Thymus (tissue), 11 donors: ENCODE results near the gene B4GALT5. TPM values are rescaled to one million over a fixed set of nuclear protein-coding genes. Genes with fewer than 3 reads are reported as not detected.
"Not testable (repeated sequence)": the region's sequence is repeated elsewhere in the genome, so short reads cannot be mapped to it uniquely, and the experiment has no call there.

Experiments used
- DNase-seq, 9 donors: peaks; one replicate each; pipeline ENCODE4 v3.0.0-alpha.2; 2013; ENCODE audit warnings: low spot score in 9 of 9, low read depth in 6 of 9, missing footprints in 1 of 9
- H3K27ac ChIP-seq, 2 donors: one replicate each; pipeline ENCODE4 v1.5.1; 2013; ENCODE audit warnings: control low read depth in 1 of 2, low read depth in 1 of 2, low read length in 1 of 2, mild to moderate bottlenecking in 1 of 2, moderate library complexity in 1 of 2
- H3K27me3 ChIP-seq, 2 donors: one replicate each; pipeline ENCODE4 v1.5.1; 2013; ENCODE audit warnings: low read length in 1 of 2; ENCODE audit not compliant: control insufficient read depth in 2 of 2, insufficient read depth in 1 of 2
- H3K36me3 ChIP-seq, 2 donors: one replicate each; pipeline ENCODE4 v1.5.1; 2013; ENCODE audit warnings: low read length in 1 of 2, mild to moderate bottlenecking in 1 of 2, moderate library complexity in 1 of 2; ENCODE audit not compliant: control insufficient read depth in 2 of 2, insufficient read depth in 2 of 2
- H3K4me1 ChIP-seq, 2 donors: one replicate each; pipeline ENCODE4 v1.5.1; 2013; ENCODE audit warnings: low read length in 2 of 2; ENCODE audit not compliant: control insufficient read depth in 2 of 2, insufficient read depth in 2 of 2
- H3K4me3 ChIP-seq, 2 donors: one replicate each; pipeline ENCODE4 v1.5.1; 2013; ENCODE audit warnings: low read length in 2 of 2, control low read depth in 1 of 2, mild to moderate bottlenecking in 1 of 2
- H3K9me3 ChIP-seq, 2 donors: one replicate each; pipeline ENCODE4 v1.5.1; 2013; ENCODE audit warnings: low read length in 1 of 2, mild to moderate bottlenecking in 1 of 2; ENCODE audit not compliant: control insufficient read depth in 2 of 2, insufficient read depth in 1 of 2
- WGBS: extraction: QIAGEN DNeasy Blood & Tissue Kit; methylation state at CpG from one replicate; pipeline ENCODE4 v1.1.7; 2013; 5-methylcytosine and 5-hydroxymethylcytosine counted together
- polyA plus RNA-seq: library from polyadenylated mRNA; stranded (reverse); fragments of 200-250 nt; gene quantifications from one replicate; pipeline ENCODE4 v1.2.3, GENCODE V29; 2013
- total RNA-seq: library from RNA; stranded (reverse); fragments of 120-200 nt; gene quantifications from one replicate; pipeline ENCODE4 v1.2.4, GENCODE V29; 2013
- donor health status: healthy.

The B4GALT5 gene
- total and polyA plus RNA-seq, 2 donors: 6.8 to 10.9 TPM

DNA sequence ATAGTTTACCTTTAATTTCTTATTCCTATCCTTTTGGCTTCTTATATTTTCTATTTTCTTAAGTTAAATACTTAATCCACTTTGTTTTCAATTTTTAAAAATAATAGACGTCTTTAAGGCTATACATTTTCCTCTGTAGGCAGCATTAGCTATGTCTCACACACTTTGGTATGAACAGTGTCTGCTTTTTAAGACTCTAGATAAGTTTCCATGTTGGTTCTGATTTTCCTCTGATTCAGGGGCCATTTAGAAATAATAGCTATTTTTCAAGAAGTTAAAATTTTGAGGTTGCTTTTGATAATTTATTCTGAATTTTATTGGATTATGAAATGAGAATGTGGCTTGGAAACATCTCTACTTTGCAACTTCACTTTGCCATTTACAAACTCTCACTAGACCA is 91.4 kb downstream of the B4GALT5 start:
- Histone ChIP-seq H3K9me3 (no peaks in the 10 kb centered on the region), H3K4me1 (no peaks in the 10 kb centered on the region), H3K4me3 (no peak overlapping the region), H3K27me3 (no peaks in the 10 kb centered on the region), H3K36me3 (no peaks in the 10 kb centered on the region), H3K27ac (no peak overlapping the region)
- DNase-seq: no peak
- WGBS: 97% methylated on average over 1 of the region's 1 CpG

- Histone ChIP-seq H3K4me3 (no peak overlapping the region), H3K36me3 (no peaks in the 10 kb centered on the region), H3K9me3 (no peaks in the 10 kb centered on the region), H3K4me1 (no peaks in the 10 kb centered on the region), H3K27me3 (no peaks in the 10 kb centered on the region), H3K27ac (no peak overlapping the region)
- 81% methylated on average over 12 of the region's 12 CpGs for WGBS
- DNase-seq: peak in 1 of 9 donors; percentile 14
Observed at GRCh38 chr20:49620364-49621240, 93.1 kb downstream of the B4GALT5 start.

DNA sequence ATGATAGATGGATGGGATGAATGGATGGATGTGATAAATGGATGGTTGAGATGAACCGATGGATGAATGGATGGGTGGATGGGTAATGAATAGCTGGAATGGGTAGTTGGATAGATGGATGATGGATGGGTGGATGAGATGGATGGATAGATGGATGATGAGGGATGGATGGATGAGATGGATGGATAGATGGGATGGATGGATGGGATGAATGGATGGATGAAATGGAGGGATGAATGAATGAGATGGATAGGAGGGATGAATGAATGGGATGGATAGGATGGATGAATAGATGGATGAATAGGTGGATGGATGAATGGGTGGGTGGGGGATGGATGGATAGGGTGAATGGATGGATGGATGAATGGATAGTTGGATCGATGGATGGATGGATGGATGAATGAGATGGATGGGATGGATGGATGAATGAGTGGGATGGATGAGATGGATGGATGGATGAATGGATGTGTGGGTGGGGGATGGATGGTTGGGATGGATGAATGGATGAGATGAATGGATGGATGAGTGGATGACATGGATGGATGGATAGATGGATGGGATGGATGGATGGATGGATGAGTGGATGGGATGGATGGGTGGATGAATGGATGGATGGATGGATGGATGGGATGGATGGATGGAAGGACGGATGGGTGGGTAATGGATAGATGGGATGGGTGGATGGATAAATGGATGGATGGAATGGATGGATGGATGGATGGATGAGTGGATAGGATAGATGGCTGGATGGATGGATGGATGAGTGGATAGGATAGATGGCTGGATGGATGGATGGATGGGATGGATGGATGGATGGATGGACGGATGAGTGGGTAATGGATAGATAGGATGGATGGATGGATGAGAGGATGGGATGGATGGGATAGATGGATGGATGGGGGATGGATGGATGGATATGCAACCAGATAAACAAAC is 94.3 kb downstream of the B4GALT5 start:
- Histone ChIP-seq H3K36me3 (no peaks in the 10 kb centered on the region), H3K9me3 (no peaks in the 10 kb centered on the region), H3K27me3 (no peaks in the 10 kb centered on the region), H3K4me1 (no peaks in the 10 kb centered on the region), H3K27ac (no peak overlapping the region), H3K4me3 (no peak overlapping the region)
- no peak for DNase-seq
- 96% methylated on average over 4 of the region's 4 CpGs for WGBS

DNA sequence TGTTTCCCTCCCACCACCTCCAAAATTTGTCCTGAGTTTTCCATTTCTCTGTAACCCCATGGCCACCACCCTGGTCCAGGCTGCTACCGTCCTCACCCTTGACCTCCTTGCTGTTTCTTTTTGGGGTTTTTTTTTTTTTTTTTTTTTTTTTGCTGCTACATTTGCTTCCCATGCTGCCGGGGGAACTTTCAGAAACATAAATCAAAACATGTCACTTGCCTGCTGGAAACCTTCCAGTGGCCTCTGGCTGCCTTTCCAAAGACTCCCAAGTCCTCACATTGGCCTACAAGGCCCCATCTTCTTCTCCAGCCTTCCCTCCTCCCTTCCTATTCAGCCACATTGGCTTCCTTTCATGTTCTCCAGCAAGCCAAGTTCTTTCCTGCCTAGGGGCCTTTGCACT is 95.4 kb downstream of the B4GALT5 start:
- WGBS: 34% methylated on average over 2 of the region's 2 CpGs
- Histone ChIP-seq H3K9me3 (no peaks in the 10 kb centered on the region), H3K4me1 (no peaks in the 10 kb centered on the region), H3K27me3 (no peaks in the 10 kb centered on the region), H3K36me3 (no peaks in the 10 kb centered on the region), H3K27ac (no peak overlapping the region), H3K4me3 (no peak overlapping the region)
- no peak for DNase-seq

GRCh38 chr20:49617394-49617793 is 96.3 kb downstream of the B4GALT5 start:
- not testable (repeated sequence) for H3K36me3 ChIP-seq, DNase-seq, H3K4me1 ChIP-seq, H3K9me3 ChIP-seq, H3K27me3 ChIP-seq, H3K27ac ChIP-seq, H3K4me3 ChIP-seq
- WGBS: 75% methylated on average over 3 of the region's 3 CpGs

- no peak for DNase-seq
- H3K27me3 ChIP-seq: no peaks in the 10 kb centered on the region
- H3K4me3 ChIP-seq: no peak overlapping the region
- 91% methylated on average over 11 of the region's 11 CpGs for WGBS
- H3K4me1 ChIP-seq: no peaks in the 10 kb centered on the region
- no peaks in the 10 kb centered on the region for H3K36me3 ChIP-seq
- no peak overlapping the region for H3K27ac ChIP-seq
- H3K9me3 ChIP-seq: no peaks in the 10 kb centered on the region
Observed at GRCh38 chr20:49616154-49617007, 97.3 kb downstream of the B4GALT5 start.

DNA sequence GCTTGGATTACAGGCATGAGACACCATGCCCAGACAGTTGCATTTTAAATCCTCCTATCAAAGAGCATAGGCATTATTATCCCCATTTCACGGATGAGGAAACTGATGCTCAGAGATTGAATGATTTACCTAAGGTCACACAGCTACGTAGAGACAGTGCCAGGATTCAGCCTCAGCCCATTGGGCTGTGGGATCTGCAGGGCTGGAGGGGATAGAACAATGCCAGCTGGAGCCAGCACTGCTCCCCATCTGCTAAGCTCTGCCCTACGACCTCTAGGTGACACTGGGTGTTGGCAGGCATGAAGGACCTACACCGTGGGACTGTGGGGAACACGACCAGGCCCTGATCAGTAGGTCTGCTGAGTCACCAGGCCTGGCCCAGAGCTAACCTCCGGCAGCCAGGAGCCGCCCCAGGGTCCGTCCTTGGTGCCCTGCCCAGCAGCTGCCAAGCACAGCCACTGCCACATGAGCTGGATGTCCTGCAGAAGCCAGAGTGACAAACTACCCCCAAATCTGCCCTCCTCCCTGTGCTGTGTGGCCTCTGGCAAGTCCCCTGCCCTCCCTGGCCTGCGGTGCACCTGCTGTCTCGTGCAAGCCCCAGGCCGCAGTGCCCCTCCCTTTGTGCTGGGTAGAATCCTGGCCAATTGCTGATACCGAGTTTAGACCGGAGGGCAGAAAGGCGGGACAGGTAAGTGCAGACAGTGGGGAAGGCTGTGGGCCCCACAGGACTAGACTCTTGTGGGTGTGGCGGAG is 98.1 kb downstream of the B4GALT5 start:
- H3K27ac ChIP-seq: no peak overlapping the region
- peaks cover 0 to 7% of the 10 kb centered on the region in 2 donors for H3K4me1 ChIP-seq
- H3K36me3 ChIP-seq: no peaks in the 10 kb centered on the region
- no peaks in the 10 kb centered on the region for H3K9me3 ChIP-seq
- no peak overlapping the region for H3K4me3 ChIP-seq
- WGBS: 86% methylated on average over 15 of the region's 15 CpGs
- peaks cover 0 to 7% of the 10 kb centered on the region in 2 donors for H3K27me3 ChIP-seq
- no peak for DNase-seq

GRCh38 chr20:49615051-49615400 is 98.7 kb downstream of the B4GALT5 start:
- H3K36me3 ChIP-seq, H3K27ac ChIP-seq: not testable (repeated sequence)
- 96% methylated on average over 8 of the region's 8 CpGs for WGBS

More at GRCh38 chr20:49615051-49615400, 98.7 kb downstream of the B4GALT5 start:
- DNase-seq, H3K4me1 ChIP-seq, H3K4me3 ChIP-seq, H3K27me3 ChIP-seq, H3K9me3 ChIP-seq: not testable (repeated sequence)
